Left ventricle myocardium inferior (tissue), 1 donor: ENCODE results near the gene NEUROD4. TPM values are rescaled to one million over a fixed set of nuclear protein-coding genes. Genes with fewer than 3 reads are reported as not detected.

ENCODE experiments used
- DNase-seq: peaks from one replicate; pipeline ENCODE4 v3.0.0-alpha.2; 2020
- H3K27ac ChIP-seq: fragments of 200-600 bp; replicated peaks from 2 replicates; pipeline ENCODE4 v1.8.0; 2021
- H3K27me3 ChIP-seq: fragments of 200-600 bp; 2 replicates; pipeline ENCODE4 v1.8.0; 2021; ENCODE audit warnings: low read depth
- H3K36me3 ChIP-seq: fragments of 200-600 bp; 2 replicates; pipeline ENCODE4 v1.8.0; 2021
- H3K4me1 ChIP-seq: fragments of 200-600 bp; 2 replicates; pipeline ENCODE4 v1.8.0; 2021
- H3K4me3 ChIP-seq: fragments of 200-600 bp; 2 replicates; pipeline ENCODE4 v1.8.0; 2021; ENCODE audit warnings: mild to moderate bottlenecking, moderate library complexity
- H3K9me3 ChIP-seq: fragments of 200-600 bp; replicated peaks from 2 replicates; pipeline ENCODE4 v1.8.0; 2021
- CTCF ChIP-seq: fragments of 200-600 bp; IDR thresholded peaks from 2 replicates; pipeline ENCODE4 v1.8.0; 2021; ENCODE audit warnings: antibody characterized with exemption, mild to moderate bottlenecking, borderline replicate concordance
- intact Hi-C: fragments of 100-400 bp; cut with micrococcal nuclease; formaldehyde crosslinking; loops from one replicate; pipeline ENCODE4 v1.11.0; 2022
- total RNA-seq: library from RNA; stranded (reverse); fragmentation: NEBNext Ultra II Directional; extraction: Animal tissue kit (Norgen Biotek cat#: 25700); gene quantifications from one replicate; pipeline ENCODE4 v1.2.1, GENCODE V29; 2021
- donor health status: DM: no; HTN: yes; CAD: no; lungs with severe emphysema.

NEUROD4 gene
- total RNA-seq, 1 donor from 2014 or later = not detected

- TF ChIP-seq CTCF = no peak
- no peaks in the 10 kb centered on the region for H3K4me1 ChIP-seq
- peaks cover 62% of the 10 kb centered on the region for H3K27me3 ChIP-seq
- no peak overlapping the region for H3K4me3 ChIP-seq
- intact Hi-C loops = no loop called here
- no peaks in the 10 kb centered on the region for H3K9me3 ChIP-seq
- DNase-seq = no peak
- no peak overlapping the region for H3K27ac ChIP-seq
- H3K36me3 ChIP-seq = no peaks in the 10 kb centered on the region
Observed at GRCh38 chr12:54997929-54998522, 21.7 kb upstream of the NEUROD4 start.

- Histone ChIP-seq H3K9me3 (no peaks in the 10 kb centered on the region), H3K27me3 (peaks cover 71% of the 10 kb centered on the region), H3K27ac (no peak overlapping the region), H3K4me1 (no peaks in the 10 kb centered on the region), H3K36me3 (no peaks in the 10 kb centered on the region), H3K4me3 (no peak overlapping the region)
- no peak for DNase-seq
- intact Hi-C loops = no loop called here
- no peak for TF ChIP-seq CTCF
Observed at GRCh38 chr12:54998958-54999510, 20.7 kb upstream of the NEUROD4 start.

GRCh38 chr12:55001198-55001868 lies 18.4 kb upstream of the NEUROD4 start:
- DNase-seq = no peak
- TF ChIP-seq CTCF = no peak
- Histone ChIP-seq H3K4me3 (no peak overlapping the region), H3K36me3 (no peaks in the 10 kb centered on the region), H3K9me3 (peaks cover 5% of the 10 kb centered on the region), H3K27me3 (peaks cover 64% of the 10 kb centered on the region), H3K4me1 (no peaks in the 10 kb centered on the region), H3K27ac (no peak overlapping the region)
- intact Hi-C loops = no loop called here

GRCh38 chr12:55002355-55002754 lies 17.4 kb upstream of the NEUROD4 start:
- Histone ChIP-seq H3K27me3 (peaks cover 62% of the 10 kb centered on the region), H3K27ac (no peak overlapping the region)
- intact Hi-C loops = no loop called here

GRCh38 chr12:55008944-55009585 lies 10.7 kb upstream of the NEUROD4 start:
- Histone ChIP-seq H3K36me3 (no peaks in the 10 kb centered on the region), H3K4me3 (no peak overlapping the region), H3K27ac (no peak overlapping the region), H3K9me3 (peaks cover 18% of the 10 kb centered on the region), H3K4me1 (no peaks in the 10 kb centered on the region), H3K27me3 (peaks cover 72% of the 10 kb centered on the region)
- no peak for DNase-seq
- no peak for TF ChIP-seq CTCF
- intact Hi-C loops = no loop called here

More at GRCh38 chr12:55002355-55002754, 17.4 kb upstream of the NEUROD4 start:
- TF ChIP-seq CTCF = no peak
- no peaks in the 10 kb centered on the region for H3K4me1 ChIP-seq
- no peak for DNase-seq
- H3K4me3 ChIP-seq = no peak overlapping the region
- peaks cover 8% of the 10 kb centered on the region for H3K9me3 ChIP-seq
- no peaks in the 10 kb centered on the region for H3K36me3 ChIP-seq
